Measurements from ENCODE around the gene USP12. TPM values are rescaled to one million over a fixed set of nuclear protein-coding genes. Genes with fewer than 3 reads are reported as not detected.
A peak's percentile ranks its signal among the peaks of the same experiment; 100 is the strongest.

The USP12 gene
- total and polyA plus RNA-seq, 12 donors, result 4.6 to 20.3 (median 13.3) TPM

- no peak overlapping the region for H3K27ac ChIP-seq
- no peaks in the 10 kb centered on the region for H3K36me3 ChIP-seq (replicated peaks in 1 of 2)
- no peaks in the 10 kb centered on the region for H3K4me1 ChIP-seq (replicated peaks in 1 of 2)
- TF ChIP-seq POLR2A (IDR thresholded peaks at IDR 0.05) (no peak), CTCF (IDR thresholded peaks at IDR 0.05) (no peak)
- intact Hi-C loops (cut with DNase I), result no loop called here
- WGBS, 4 donors, result 82 to 90% (median 86%) methylated on average over 3 of the region's 3 CpGs
- no peak overlapping the region for H3K4me3 ChIP-seq
- no peaks in the 10 kb centered on the region for H3K27me3 ChIP-seq
- H3K9me3 ChIP-seq (replicated peaks in 1 of 3), result no peaks in the 10 kb centered on the region
- DNase-seq, result no peak
These were observed 27.6 kb upstream of the USP12 start for GRCh38 chr13:27199211-27199610.

GRCh38 chr13:27194895-27195764 lies 23.5 kb upstream of the USP12 start:
- Histone ChIP-seq H3K27me3 (no peaks in the 10 kb centered on the region), H3K9me3 (replicated peaks in 1 of 3) (no peaks in the 10 kb centered on the region), H3K4me1 (replicated peaks in 1 of 2) (no peaks in the 10 kb centered on the region), H3K4me3 (no peak overlapping the region), H3K27ac (no peak overlapping the region), H3K36me3 (replicated peaks in 1 of 2) (no peaks in the 10 kb centered on the region)
- DNase-seq, result peak in 3 of 7 donors; percentile 5 to 29 (median 16)
- intact Hi-C loops (cut with DNase I), result no loop called here
- WGBS, 4 donors, result 44 to 53% (median 47%) methylated on average over 9 of the region's 9 CpGs
- TF ChIP-seq CTCF (IDR thresholded peaks at IDR 0.05), result no peak
- TF ChIP-seq POLR2A (IDR thresholded peaks at IDR 0.05), result no peak

- intact Hi-C loops (cut with DNase I), result no loop called here
- Histone ChIP-seq H3K36me3 (replicated peaks in 1 of 2) (no peaks in the 10 kb centered on the region), H3K9me3 (replicated peaks in 1 of 3) (no peaks in the 10 kb centered on the region), H3K4me1 (replicated peaks in 1 of 2) (no peaks in the 10 kb centered on the region), H3K27me3 (no peaks in the 10 kb centered on the region), H3K27ac (no peak overlapping the region), H3K4me3 (no peak overlapping the region)
- DNase-seq, result no peak
- 88 to 91% (median 89%) methylated on average over 3 of the region's 3 CpGs for WGBS, 4 donors
- TF ChIP-seq POLR2A (IDR thresholded peaks at IDR 0.05), result no peak
- no peak for TF ChIP-seq CTCF (IDR thresholded peaks at IDR 0.05)
These were observed 22.6 kb upstream of the USP12 start for GRCh38 chr13:27194209-27194608.

GRCh38 chr13:27193496-27193895 lies 21.9 kb upstream of the USP12 start:
- no peak overlapping the region for H3K4me3 ChIP-seq
- no peaks in the 10 kb centered on the region for H3K9me3 ChIP-seq (replicated peaks in 1 of 3)
- intact Hi-C loops (cut with DNase I), result no loop called here
- H3K4me1 ChIP-seq (replicated peaks in 1 of 2), result no peaks in the 10 kb centered on the region
- no peak overlapping the region for H3K27ac ChIP-seq
- H3K36me3 ChIP-seq (replicated peaks in 1 of 2), result no peaks in the 10 kb centered on the region
- H3K27me3 ChIP-seq, result no peaks in the 10 kb centered on the region
- DNase-seq, result no peak
- 88 to 91% (median 90%) methylated on average over 10 of the region's 10 CpGs for WGBS, 4 donors
- no peak for TF ChIP-seq CTCF (IDR thresholded peaks at IDR 0.05)
- no peak for TF ChIP-seq POLR2A (IDR thresholded peaks at IDR 0.05)
